ENCODE data around the gene MTAP. TPM values are rescaled to one million over a fixed set of nuclear protein-coding genes. Genes with fewer than 3 reads are reported as not detected.

Gene MTAP
- total and polyA plus RNA-seq, 9 of the 15 experiments (the other 6 are each of a cell fraction or from before 2014, with no cell fraction given), result 0.07 TPM; not detected in 8

- TF ChIP-seq, protein P1, sequence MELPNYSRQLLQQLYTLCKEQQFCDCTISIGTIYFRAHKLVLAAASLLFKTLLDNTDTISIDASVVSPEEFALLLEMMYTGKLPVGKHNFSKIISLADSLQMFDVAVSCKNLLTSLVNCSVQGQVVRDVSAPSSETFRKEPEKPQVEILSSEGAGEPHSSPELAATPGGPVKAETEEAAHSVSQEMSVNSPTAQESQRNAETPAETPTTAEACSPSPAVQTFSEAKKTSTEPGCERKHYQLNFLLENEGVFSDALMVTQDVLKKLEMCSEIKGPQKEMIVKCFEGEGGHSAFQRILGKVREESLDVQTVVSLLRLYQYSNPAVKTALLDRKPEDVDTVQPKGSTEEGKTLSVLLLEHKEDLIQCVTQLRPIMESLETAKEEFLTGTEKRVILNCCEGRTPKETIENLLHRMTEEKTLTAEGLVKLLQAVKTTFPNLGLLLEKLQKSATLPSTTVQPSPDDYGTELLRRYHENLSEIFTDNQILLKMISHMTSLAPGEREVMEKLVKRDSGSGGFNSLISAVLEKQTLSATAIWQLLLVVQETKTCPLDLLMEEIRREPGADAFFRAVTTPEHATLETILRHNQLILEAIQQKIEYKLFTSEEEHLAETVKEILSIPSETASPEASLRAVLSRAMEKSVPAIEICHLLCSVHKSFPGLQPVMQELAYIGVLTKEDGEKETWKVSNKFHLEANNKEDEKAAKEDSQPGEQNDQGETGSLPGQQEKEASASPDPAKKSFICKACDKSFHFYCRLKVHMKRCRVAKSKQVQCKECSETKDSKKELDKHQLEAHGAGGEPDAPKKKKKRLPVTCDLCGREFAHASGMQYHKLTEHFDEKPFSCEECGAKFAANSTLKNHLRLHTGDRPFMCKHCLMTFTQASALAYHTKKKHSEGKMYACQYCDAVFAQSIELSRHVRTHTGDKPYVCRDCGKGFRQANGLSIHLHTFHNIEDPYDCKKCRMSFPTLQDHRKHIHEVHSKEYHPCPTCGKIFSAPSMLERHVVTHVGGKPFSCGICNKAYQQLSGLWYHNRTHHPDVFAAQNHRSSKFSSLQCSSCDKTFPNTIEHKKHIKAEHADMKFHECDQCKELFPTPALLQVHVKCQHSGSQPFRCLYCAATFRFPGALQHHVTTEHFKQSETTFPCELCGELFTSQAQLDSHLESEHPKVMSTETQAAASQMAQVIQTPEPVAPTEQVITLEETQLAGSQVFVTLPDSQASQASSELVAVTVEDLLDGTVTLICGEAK (IDR thresholded peaks at IDR 0.05), result no peak
- TF ChIP-seq, protein P1 (CRISPR knock-in tag; IDR thresholded peaks at IDR 0.05), result no peak
- TF ChIP-seq KAT7 (CRISPR knock-in tag; IDR thresholded peaks at IDR 0.05; ENCODE audit: borderline replicate concordance), result no peak
- TF ChIP-seq ATF7 (IDR thresholded peaks at IDR 0.05), result no peak
- no peak for TF ChIP-seq ZNF134 (CRISPR knock-in tag; conservative IDR thresholded peaks at IDR 0.05)
- no peak for TF ChIP-seq ZNF197 (CRISPR knock-in tag; IDR thresholded peaks at IDR 0.05; ENCODE audit: low read depth)
- no peak for TF ChIP-seq MAFG (tag; conservative IDR thresholded peaks at IDR 0.05)
- TF ChIP-seq, protein P2, sequence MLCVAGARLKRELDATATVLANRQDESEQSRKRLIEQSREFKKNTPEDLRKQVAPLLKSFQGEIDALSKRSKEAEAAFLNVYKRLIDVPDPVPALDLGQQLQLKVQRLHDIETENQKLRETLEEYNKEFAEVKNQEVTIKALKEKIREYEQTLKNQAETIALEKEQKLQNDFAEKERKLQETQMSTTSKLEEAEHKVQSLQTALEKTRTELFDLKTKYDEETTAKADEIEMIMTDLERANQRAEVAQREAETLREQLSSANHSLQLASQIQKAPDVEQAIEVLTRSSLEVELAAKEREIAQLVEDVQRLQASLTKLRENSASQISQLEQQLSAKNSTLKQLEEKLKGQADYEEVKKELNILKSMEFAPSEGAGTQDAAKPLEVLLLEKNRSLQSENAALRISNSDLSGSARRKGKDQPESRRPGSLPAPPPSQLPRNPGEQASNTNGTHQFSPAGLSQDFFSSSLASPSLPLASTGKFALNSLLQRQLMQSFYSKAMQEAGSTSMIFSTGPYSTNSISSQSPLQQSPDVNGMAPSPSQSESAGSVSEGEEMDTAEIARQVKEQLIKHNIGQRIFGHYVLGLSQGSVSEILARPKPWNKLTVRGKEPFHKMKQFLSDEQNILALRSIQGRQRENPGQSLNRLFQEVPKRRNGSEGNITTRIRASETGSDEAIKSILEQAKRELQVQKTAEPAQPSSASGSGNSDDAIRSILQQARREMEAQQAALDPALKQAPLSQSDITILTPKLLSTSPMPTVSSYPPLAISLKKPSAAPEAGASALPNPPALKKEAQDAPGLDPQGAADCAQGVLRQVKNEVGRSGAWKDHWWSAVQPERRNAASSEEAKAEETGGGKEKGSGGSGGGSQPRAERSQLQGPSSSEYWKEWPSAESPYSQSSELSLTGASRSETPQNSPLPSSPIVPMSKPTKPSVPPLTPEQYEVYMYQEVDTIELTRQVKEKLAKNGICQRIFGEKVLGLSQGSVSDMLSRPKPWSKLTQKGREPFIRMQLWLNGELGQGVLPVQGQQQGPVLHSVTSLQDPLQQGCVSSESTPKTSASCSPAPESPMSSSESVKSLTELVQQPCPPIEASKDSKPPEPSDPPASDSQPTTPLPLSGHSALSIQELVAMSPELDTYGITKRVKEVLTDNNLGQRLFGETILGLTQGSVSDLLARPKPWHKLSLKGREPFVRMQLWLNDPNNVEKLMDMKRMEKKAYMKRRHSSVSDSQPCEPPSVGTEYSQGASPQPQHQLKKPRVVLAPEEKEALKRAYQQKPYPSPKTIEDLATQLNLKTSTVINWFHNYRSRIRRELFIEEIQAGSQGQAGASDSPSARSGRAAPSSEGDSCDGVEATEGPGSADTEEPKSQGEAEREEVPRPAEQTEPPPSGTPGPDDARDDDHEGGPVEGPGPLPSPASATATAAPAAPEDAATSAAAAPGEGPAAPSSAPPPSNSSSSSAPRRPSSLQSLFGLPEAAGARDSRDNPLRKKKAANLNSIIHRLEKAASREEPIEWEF (CRISPR knock-in tag; IDR thresholded peaks at IDR 0.05), result no peak
- TF ChIP-seq, protein P3, sequence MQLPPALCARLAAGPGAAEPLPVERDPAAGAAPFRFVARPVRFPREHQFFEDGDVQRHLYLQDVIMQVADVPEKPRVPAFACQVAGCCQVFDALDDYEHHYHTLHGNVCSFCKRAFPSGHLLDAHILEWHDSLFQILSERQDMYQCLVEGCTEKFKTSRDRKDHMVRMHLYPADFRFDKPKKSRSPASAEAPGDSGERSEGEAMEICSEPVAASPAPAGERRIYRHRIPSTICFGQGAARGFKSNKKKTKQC (CRISPR knock-in tag; IDR thresholded peaks at IDR 0.05), result no peak
- no peak for TF ChIP-seq ZC3H8 (IDR thresholded peaks at IDR 0.05)
- TF ChIP-seq PHF8 (IDR thresholded peaks at IDR 0.05; ENCODE audit: borderline replicate concordance, low read length), result no peak
- no peak for TF ChIP-seq ZNF561 (CRISPR knock-in tag; conservative IDR thresholded peaks at IDR 0.05)
- TF ChIP-seq NFIC (IDR thresholded peaks at IDR 0.05), result no peak
Measured at GRCh38 chr9:21806644-21807043, 4.2 kb downstream of the MTAP start (continued).
